ENCODE results near the gene PAGE4. TPM values are rescaled to one million over a fixed set of nuclear protein-coding genes. Genes with fewer than 3 reads are reported as not detected.

PAGE4 gene
- total and polyA plus RNA-seq, 4 donors, result not detected

DNA sequence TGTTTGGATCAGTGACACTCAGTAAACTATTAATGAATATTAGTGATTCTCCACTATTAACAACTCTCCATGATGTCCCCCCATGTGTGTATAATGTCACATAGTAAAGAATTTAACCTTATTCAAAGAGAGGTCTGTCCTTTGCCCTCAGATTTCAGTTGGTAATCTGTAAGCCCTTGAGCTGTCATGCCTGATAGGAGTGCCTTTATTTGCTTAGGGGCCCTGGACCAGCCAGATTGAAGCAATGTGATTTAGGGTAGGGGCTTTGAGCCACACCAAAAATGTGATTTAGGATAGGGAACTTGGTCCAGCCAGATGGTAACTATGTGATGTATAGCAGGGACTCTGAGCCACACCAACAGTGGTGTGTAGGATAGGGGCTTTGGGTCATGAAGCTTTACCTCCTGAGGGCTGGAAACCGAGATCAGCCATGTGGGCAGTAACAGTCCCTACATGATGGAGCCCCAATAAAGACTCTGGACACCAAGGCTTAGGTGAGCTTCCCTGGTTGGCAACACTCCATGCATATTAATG lies 44.3 kb upstream of the PAGE4 start:
- DNase-seq (ENCODE audit: low spot score), result no peak
- no peak overlapping the region for H3K9ac ChIP-seq (ENCODE audit: low read depth in 1 of 2, low read length in 2 of 2)
- H3K36me3 ChIP-seq (ENCODE audit: control insufficient read depth in 4 of 4, insufficient read depth in 3 of 4, low read depth in 1 of 4, low read length in 3 of 4), result no peaks in the 10 kb centered on the region
- WGBS, result 77% methylated on average over 1 of the region's 1 CpG
- H3K4me1 ChIP-seq (ENCODE audit: control insufficient read depth in 4 of 4, insufficient read depth in 4 of 4, low read length in 3 of 4), result no peaks in the 10 kb centered on the region
- no peaks in the 10 kb centered on the region for H3K9me3 ChIP-seq (ENCODE audit: control insufficient read depth in 4 of 4, low read length in 3 of 4)
- no peak overlapping the region for H3K27ac ChIP-seq (ENCODE audit: low read depth in 1 of 2, low read length in 2 of 2)
- TF ChIP-seq EGR1 (IDR thresholded peaks at IDR 0.05; ENCODE audit: low read depth in 2 of 2) (no peak), TAF1 (conservative IDR thresholded peaks at IDR 0.05) (no peak)
- TF ChIP-seq, protein P1, sequence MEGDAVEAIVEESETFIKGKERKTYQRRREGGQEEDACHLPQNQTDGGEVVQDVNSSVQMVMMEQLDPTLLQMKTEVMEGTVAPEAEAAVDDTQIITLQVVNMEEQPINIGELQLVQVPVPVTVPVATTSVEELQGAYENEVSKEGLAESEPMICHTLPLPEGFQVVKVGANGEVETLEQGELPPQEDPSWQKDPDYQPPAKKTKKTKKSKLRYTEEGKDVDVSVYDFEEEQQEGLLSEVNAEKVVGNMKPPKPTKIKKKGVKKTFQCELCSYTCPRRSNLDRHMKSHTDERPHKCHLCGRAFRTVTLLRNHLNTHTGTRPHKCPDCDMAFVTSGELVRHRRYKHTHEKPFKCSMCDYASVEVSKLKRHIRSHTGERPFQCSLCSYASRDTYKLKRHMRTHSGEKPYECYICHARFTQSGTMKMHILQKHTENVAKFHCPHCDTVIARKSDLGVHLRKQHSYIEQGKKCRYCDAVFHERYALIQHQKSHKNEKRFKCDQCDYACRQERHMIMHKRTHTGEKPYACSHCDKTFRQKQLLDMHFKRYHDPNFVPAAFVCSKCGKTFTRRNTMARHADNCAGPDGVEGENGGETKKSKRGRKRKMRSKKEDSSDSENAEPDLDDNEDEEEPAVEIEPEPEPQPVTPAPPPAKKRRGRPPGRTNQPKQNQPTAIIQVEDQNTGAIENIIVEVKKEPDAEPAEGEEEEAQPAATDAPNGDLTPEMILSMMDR (IDR thresholded peaks at IDR 0.05; ENCODE audit: low read depth, low read length, missing input control), result no peak
- H3K27me3 ChIP-seq (ENCODE audit: control insufficient read depth in 4 of 4, insufficient read depth in 4 of 4, low read length in 3 of 4), result no peaks in the 10 kb centered on the region
- no peak overlapping the region for H3K4me3 ChIP-seq (ENCODE audit: low read depth in 1 of 3, low read length in 3 of 3)

- TF ChIP-seq, protein P2, sequence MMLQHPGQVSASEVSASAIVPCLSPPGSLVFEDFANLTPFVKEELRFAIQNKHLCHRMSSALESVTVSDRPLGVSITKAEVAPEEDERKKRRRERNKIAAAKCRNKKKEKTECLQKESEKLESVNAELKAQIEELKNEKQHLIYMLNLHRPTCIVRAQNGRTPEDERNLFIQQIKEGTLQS (IDR thresholded peaks at IDR 0.05), result no peak
- TF ChIP-seq, protein P3, sequence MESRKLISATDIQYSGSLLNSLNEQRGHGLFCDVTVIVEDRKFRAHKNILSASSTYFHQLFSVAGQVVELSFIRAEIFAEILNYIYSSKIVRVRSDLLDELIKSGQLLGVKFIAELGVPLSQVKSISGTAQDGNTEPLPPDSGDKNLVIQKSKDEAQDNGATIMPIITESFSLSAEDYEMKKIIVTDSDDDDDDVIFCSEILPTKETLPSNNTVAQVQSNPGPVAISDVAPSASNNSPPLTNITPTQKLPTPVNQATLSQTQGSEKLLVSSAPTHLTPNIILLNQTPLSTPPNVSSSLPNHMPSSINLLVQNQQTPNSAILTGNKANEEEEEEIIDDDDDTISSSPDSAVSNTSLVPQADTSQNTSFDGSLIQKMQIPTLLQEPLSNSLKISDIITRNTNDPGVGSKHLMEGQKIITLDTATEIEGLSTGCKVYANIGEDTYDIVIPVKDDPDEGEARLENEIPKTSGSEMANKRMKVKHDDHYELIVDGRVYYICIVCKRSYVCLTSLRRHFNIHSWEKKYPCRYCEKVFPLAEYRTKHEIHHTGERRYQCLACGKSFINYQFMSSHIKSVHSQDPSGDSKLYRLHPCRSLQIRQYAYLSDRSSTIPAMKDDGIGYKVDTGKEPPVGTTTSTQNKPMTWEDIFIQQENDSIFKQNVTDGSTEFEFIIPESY (IDR thresholded peaks at IDR 0.05), result no peak
- Histone ChIP-seq H3K27ac (ENCODE audit: low read depth in 1 of 2, low read length in 2 of 2) (no peak overlapping the region), H3K36me3 (ENCODE audit: control insufficient read depth in 4 of 4, insufficient read depth in 3 of 4, low read depth in 1 of 4, low read length in 3 of 4) (no peaks in the 10 kb centered on the region), H3K27me3 (ENCODE audit: control insufficient read depth in 4 of 4, insufficient read depth in 4 of 4, low read length in 3 of 4) (peaks cover 0 to 4% (median 0%) of the 10 kb centered on the region in 4 donors), H3K4me3 (ENCODE audit: low read depth in 1 of 3, low read length in 3 of 3) (no peak overlapping the region), H3K4me1 (ENCODE audit: control insufficient read depth in 4 of 4, insufficient read depth in 4 of 4, low read length in 3 of 4) (no peaks in the 10 kb centered on the region), H3K9me3 (ENCODE audit: control insufficient read depth in 4 of 4, low read length in 3 of 4) (no peaks in the 10 kb centered on the region), H3K9ac (ENCODE audit: low read depth in 1 of 2, low read length in 2 of 2) (no peak overlapping the region)
- WGBS, result 31% methylated on average over 1 of the region's 1 CpG
- no peak for DNase-seq (ENCODE audit: low spot score)
Measured at GRCh38 chrX:49792376-49792775, 36.7 kb upstream of the PAGE4 start.

- Histone ChIP-seq H3K4me1 (ENCODE audit: control insufficient read depth in 4 of 4, insufficient read depth in 4 of 4, low read length in 3 of 4) (no peaks in the 10 kb centered on the region), H3K36me3 (ENCODE audit: control insufficient read depth in 4 of 4, insufficient read depth in 3 of 4, low read depth in 1 of 4, low read length in 3 of 4) (no peaks in the 10 kb centered on the region), H3K4me3 (ENCODE audit: low read depth in 1 of 3, low read length in 3 of 3) (no peak overlapping the region), H3K27ac (ENCODE audit: low read depth in 1 of 2, low read length in 2 of 2) (no peak overlapping the region), H3K9me3 (ENCODE audit: control insufficient read depth in 4 of 4, low read length in 3 of 4) (no peaks in the 10 kb centered on the region), H3K9ac (ENCODE audit: low read depth in 1 of 2, low read length in 2 of 2) (no peak overlapping the region), H3K27me3 (ENCODE audit: control insufficient read depth in 4 of 4, insufficient read depth in 4 of 4, low read length in 3 of 4) (peaks cover 0 to 4% (median 0%) of the 10 kb centered on the region in 4 donors)
- TF ChIP-seq EGR1 (IDR thresholded peaks at IDR 0.05; ENCODE audit: low read depth in 2 of 2) (no peak), FOXA2 (IDR thresholded peaks at IDR 0.05) (no peak), GABPA (IDR thresholded peaks at IDR 0.05 in 1 of 2, conservative IDR thresholded peaks at IDR 0.05 in 1 of 2) (no peak), FOXA1 (IDR thresholded peaks at IDR 0.05) (no peak), RXRA (IDR thresholded peaks at IDR 0.05) (no peak), NR2F2 (IDR thresholded peaks at IDR 0.05) (no peak), HNF4A (conservative IDR thresholded peaks at IDR 0.05) (no peak), TAF1 (conservative IDR thresholded peaks at IDR 0.05) (no peak)
- TF ChIP-seq, protein P3 (IDR thresholded peaks at IDR 0.05), result no peak
- TF ChIP-seq, protein P1 (IDR thresholded peaks at IDR 0.05; ENCODE audit: low read depth, low read length, missing input control), result no peak
- no peak for DNase-seq (ENCODE audit: low spot score)
Measured at GRCh38 chrX:49793686-49794085, 35.4 kb upstream of the PAGE4 start.
